NCI-H2029 (cell line): ENCODE data around the gene CASKIN2.

Source experiments
- DNase-seq: peaks from one replicate; lab custom pipeline; 2025; lab: John Stamatoyannopoulos, UW

Gene CASKIN2

DNA sequence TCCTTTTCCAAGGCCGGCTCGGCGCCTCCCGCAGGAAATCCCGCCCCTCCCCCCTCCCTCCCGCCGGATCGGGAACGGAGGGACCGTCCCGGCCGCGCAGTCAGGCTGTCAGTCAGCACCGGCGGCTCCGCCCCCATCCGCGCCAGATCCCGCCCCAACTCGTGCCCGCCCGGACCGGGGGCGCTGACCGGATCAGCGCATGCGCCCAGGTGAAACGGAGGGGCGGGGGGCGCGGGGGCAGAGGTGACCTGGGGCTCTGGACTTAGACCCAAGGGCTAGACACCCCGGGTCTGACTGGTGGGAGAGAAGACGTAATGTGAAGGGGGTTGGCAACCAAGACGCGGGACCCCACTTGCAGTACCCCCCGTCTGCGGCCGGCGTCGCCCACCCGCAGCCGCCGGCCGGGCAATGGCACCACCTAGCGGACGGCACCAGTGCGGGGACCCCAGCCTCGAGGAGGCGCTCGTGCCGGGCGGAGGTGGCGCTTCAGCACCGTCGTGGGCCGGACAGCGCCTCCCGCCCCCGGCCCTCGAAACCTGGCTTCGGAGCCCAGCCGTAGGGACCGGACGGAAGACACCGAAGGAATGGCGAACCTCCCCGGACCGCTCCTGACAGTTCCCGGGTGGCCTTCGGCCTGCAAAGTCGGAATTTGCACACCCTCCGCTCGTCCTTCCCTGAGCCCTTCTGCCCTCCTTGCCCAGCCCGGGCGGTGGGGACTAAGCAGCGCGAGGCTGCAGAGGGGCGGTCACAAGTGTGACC, at the start of gene CASKIN2:
CASKIN2 (minus strand) TSS at position 42 of the 759 bp plus-strand sequence. CDS start 1,733 bp downstream, outside the sequence.
- peak; percentile 75 for DNase-seq

GRCh38 chr17:75565066-75565465, 49.7 kb upstream of the CASKIN2 start:
- no peak for DNase-seq

- no peak for DNase-seq
Measured at GRCh38 chr17:75564195-75564594, 48.9 kb upstream of the CASKIN2 start.

GRCh38 chr17:75563063-75563758, 47.9 kb upstream of the CASKIN2 start:
- DNase-seq: no peak

GRCh38 chr17:75561927-75562603, 46.7 kb upstream of the CASKIN2 start:
- DNase-seq: no peak

- no peak for DNase-seq
Measured at GRCh38 chr17:75559958-75560533, 44.7 kb upstream of the CASKIN2 start.

- no peak for DNase-seq
Measured at GRCh38 chr17:75558666-75559530, 43.6 kb upstream of the CASKIN2 start.

GRCh38 chr17:75557852-75558665, 42.7 kb upstream of the CASKIN2 start:
- no peak for DNase-seq

DNA sequence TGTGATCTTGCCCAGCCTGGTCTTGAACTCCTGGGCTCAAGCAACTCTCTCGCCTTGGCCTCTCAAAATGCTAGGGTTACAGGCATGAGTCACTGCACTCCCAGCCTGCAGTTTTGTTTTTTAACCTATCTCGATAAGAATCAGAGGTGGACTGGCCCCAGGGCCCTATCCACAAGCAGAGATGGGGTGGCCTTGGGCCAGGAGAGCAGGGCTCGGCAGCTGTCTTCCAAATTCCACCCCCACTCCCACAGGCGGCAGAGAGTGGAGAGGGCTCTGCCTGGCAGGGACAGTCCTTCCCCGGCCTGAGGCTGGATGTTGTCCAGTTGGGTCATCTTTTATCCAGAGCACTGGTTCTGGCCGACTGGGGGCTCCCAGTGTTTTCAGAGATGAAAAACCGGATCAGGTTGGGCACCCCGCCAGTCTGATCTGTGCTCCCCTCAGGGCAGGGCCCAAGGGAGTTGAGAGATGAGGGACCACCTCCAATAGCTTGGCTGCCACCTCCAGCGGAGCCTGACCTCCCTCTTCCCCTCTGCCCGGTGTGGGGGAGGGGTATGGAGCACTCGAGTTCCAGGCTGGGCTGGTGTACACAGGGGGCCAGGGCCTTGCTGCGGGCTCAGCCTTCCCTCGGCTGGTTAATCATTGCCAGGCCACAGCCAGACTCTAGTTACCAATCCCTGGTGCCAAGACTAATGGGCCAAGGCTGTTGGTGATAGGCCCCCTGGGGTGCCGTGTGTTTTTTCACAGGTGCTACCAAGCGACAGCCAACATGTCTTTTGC, 41.9 kb upstream of the CASKIN2 start:
- DNase-seq: no peak

DNA sequence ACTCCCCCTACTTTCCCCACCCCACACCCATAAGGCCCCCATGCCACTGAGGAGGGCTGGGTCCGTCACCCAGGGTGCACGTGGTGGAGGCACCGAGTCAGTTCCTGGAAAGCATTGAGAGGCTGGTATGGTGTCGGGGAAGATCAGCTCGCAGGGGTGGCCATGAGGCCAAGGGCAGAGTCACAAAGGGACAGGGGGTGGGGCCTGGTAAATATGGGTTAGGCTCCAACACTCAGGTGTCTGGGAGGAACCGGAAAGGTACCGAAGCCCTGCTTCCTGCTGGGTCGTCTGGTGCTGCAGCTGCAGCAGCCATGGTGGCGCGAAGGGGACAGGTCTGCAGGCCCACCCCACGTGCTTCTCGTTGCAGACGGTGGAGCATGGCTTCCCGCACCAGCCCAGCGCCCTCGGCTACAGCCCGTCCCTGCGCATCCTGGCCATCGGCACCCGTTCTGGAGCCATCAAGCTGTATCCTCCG, 40.4 kb upstream of the CASKIN2 start:
- no peak for DNase-seq

GRCh38 chr17:75553295-75554110, 38.2 kb upstream of the CASKIN2 start:
- DNase-seq: no peak

GRCh38 chr17:75552425-75553294, 37.3 kb upstream of the CASKIN2 start:
- DNase-seq: no peak

DNA sequence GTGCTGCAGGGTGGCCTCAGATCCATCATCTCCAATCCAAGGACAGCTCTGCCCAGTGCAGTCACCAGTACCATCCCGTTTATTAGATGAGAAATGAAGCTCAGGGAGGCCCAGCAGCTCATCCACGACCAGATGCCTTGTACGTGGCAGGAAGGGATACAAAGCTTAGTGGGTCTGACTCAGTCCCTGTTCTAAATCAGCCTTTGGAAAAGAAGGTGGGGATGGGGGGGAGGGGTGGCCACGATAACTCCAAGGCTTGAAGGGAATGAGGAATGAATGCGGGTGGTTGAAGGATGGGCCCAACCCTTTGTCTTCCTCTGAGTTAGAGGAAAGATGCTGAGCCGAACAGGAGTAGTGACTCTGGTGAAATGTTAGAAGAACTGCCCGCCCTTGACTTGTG, 35.9 kb upstream of the CASKIN2 start:
- DNase-seq: no peak

- peak; percentile 47 for DNase-seq
Measured at GRCh38 chr17:75550139-75550465, 34.8 kb upstream of the CASKIN2 start.

DNA sequence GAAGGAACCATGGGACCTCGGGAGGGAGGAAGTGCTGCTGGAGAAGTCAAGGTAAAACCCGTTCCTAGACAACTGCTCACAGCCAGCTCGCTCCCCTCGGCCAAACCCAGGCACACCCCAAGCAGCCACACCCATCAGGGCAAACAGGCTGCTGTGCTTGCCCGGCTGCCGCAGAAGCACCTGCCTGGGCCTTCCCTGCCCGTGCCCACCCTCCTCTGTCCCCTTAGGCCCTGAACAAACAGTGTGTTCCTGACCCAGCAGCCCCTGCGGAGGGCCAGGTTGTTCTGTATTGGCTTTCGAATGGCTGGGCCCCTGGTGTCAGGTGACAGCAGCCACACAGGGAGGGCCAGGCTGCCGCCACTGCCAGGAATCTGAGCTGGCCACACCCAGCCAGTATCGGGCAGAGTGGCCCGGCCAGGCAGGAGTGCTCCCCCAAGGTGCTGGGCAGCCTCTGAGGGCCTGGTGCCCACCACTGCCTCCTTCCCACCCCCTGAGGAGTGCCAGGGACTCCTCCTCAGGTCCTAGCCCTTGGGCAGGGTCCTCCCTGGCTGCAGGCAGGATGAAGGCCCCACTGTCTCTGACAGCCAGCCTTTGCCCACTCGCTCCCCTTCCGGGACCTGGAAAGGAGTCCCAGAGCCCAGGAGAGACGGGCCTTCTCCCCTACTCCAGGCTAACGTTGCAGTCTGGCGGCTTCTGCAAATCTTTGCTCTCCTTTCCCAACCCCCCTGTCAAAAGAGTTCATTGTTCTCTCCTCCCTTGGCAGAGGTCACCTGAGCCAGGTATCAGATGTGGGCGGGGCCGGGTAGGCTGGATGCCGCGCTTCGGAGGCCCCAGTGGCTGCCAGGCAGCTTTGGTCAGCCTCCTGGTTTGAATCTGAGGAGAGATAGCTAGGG, 34.2 kb upstream of the CASKIN2 start:
- peak; percentile 88 for DNase-seq

DNA sequence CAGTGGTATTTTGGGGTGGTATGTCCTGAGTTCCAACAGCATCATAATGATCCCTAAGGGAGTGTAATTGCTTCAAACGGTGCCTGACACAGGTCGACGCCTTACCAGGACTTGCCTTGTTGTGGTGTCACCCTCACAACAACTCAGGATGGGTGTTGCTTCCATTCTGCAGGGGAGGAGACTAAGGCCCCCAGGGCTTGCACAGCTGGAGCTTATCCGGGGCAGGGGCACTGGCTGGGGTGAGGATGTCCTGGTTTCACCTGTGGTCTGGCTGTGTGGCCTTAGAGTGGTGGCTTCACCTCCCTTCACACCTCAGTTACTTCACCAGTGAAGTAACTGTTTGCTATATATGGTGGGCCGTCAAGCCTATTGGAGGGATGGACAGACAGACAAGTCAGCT, 33.5 kb upstream of the CASKIN2 start:
- DNase-seq: no peak

DNA sequence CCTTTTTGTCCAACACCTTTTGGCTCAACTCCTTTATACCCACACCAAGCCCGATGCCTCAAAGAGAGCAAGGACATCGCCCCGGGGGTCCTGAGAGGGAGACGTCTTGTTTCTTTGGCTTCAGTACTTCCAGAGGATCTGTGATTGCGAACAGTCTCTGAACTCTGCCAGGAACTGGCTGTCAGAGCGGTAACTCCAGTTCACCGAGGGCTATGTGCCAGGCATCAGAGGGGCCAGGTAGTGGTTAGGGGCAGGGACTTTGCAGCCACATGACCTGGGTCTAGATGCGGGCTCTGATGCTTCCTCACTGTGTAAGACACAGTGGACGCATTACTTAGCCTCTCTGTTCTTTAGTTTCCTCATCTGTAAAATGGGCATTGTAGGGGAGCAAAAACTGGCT, 31.8 kb upstream of the CASKIN2 start:
- DNase-seq: no peak
